Ovary (tissue), 9 donors: ENCODE results near the gene VPS37D. TPM values are rescaled to one million over a fixed set of nuclear protein-coding genes. Genes with fewer than 3 reads are reported as not detected.

ENCODE experiments used
- DNase-seq, 5 donors: peaks; one replicate each; pipeline ENCODE4 v3.0.0-alpha.2; 2019 to 2020
- H3K27ac ChIP-seq, 2 donors: fragments of 200-600 bp; one replicate each; pipeline versions ENCODE4 v1.5.1 to v1.8.0; 2019 to 2022
- H3K27me3 ChIP-seq: fragments of 200-600 bp; one replicate; pipeline ENCODE4 v1.8.0; 2022
- H3K36me3 ChIP-seq: fragments of 200-600 bp; sonication (generic); one replicate; pipeline ENCODE4 v1.5.1; 2019
- H3K4me1 ChIP-seq: one replicate; pipeline ENCODE4 v1.8.1; 2013; ENCODE audit warnings: mild to moderate bottlenecking, moderate library complexity; ENCODE audit not compliant: insufficient read depth
- H3K4me3 ChIP-seq: fragments of 200-600 bp; sonication (generic); one replicate; pipeline ENCODE4 v1.5.1; 2017
- H3K9me3 ChIP-seq, 2 donors: fragments of 200-600 bp in 1 of 2; sonication (generic) in 1 of 2; one replicate each; pipeline versions ENCODE4 v1.5.1 to v1.8.1; 2013 to 2019; ENCODE audit warnings: mild to moderate bottlenecking in 1 of 2, moderate library complexity in 1 of 2
- CTCF ChIP-seq, 3 donors: fragments of 450-650 bp in 2 of 3; fragments of 200-600 bp in 1 of 3; IDR thresholded peaks; one replicate each; pipeline versions ENCODE4 v1.5.1 to v1.8.0; 2016 to 2022; ENCODE audit warnings: antibody characterized with exemption in 3 of 3, mild to moderate bottlenecking in 1 of 3
- EP300 ChIP-seq: sonication (generic); formaldehyde crosslinking; IDR thresholded peaks from one replicate; pipeline ENCODE4 v1.6.1; 2017; ENCODE audit warnings: antibody characterized with exemption
- POLR2A ChIP-seq: fragments of 450-650 bp; IDR thresholded peaks from one replicate; pipeline ENCODE4 v1.6.1; 2017; ENCODE audit warnings: antibody characterized with exemption, mild to moderate bottlenecking, moderate library complexity
- WGBS, 3 donors: extraction: QIAGEN DNeasy Blood & Tissue Kit in 1 of 3; methylation state at CpG; one replicate each; pipeline versions ENCODE4 v1.1.5 to v1.1.7; 2013 to 2017; 5-methylcytosine and 5-hydroxymethylcytosine counted together
- intact Hi-C, 4 donors: fragments of 100-400 bp; cut with DNase I; formaldehyde crosslinking; loops; one replicate each; pipeline versions ENCODE4 v1.11.0 to v1.15.1; 2022 to 2023
- polyA plus RNA-seq, 2 donors: library from polyadenylated mRNA; stranded (reverse); fragments of 200-250 nt in 1 of 2; fragments of 350-450 nt in 1 of 2; fragmentation: Illumina TruSeq in 1 of 2; extraction: RNeasy Lipid Tissue Mini Kit (QIAGEN cat#74804) in 1 of 2; gene quantifications; one replicate each; pipeline ENCODE4 v1.2.3, GENCODE V29; 2013 to 2014
- total RNA-seq, 7 donors: library from RNA; depleted of rRNA in 2 of 7; stranded (reverse); fragments of >200 nt in 2 of 7; fragmentation: NEBNext Ultra II Directional in 3 of 7; extraction: Animal tissue kit (Norgen Biotek cat#: 25700) in 3 of 7; gene quantifications; one replicate each; pipeline versions ENCODE4 v1.1.0 to v1.2.4, GENCODE V29; 2016 to 2023
- donor health status: DM: no; HTN: no; CAD: no; lungs with moderate emphysema.
- donor health status: DM: no; HTN: no; CAD: no.
- donor health status: Bipolar disorder and iron deficiency.
- donor health status: DM: yes; HTN: yes; CAD: no.
- donor health status: DM: no; HTN: no; CAD: no.
- donor health status: DM: yes; HTN: yes; CAD: no.

Gene VPS37D
- total and polyA plus RNA-seq, 9 donors, result 0.28 to 8.8 (median 6.1) TPM

DNA sequence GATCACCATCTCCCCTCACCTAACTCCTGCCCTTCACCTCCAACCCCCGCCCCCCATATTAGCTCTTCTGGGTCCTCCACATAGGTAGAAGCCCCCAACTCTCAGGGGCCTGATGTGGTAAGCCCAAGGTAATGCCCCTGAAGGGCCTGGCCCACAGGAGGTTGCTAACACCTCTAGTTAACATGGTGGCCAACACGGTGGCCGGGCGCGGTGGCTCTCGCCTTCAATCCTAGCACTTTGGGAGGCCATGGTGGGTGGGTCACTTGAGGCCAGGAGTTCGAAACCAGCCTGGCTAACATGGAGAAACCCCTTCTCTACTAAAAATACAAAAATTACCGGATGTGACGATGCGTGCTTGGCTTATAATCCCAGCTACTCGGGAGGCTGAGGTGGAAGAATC, 42.4 kb upstream of the VPS37D start:
- Histone ChIP-seq H3K27ac (no peak overlapping the region), H3K4me3 (no peak overlapping the region), H3K27me3 (no peaks in the 10 kb centered on the region), H3K36me3 (no peaks in the 10 kb centered on the region), H3K9me3 (no peaks in the 10 kb centered on the region), H3K4me1 (peaks cover 13% of the 10 kb centered on the region)
- 92 to 95% (median 94%) methylated on average over 11 of the region's 11 CpGs for WGBS, 3 donors
- no peak for DNase-seq
- TF ChIP-seq POLR2A, result no peak
- no peak for TF ChIP-seq EP300
- TF ChIP-seq CTCF (IDR thresholded peaks at IDR 0.05), result no peak
- intact Hi-C loops, result no loop called here

GRCh38 chr7:73626814-73627213, 40.8 kb upstream of the VPS37D start:
- H3K4me1 ChIP-seq, result peaks cover 13% of the 10 kb centered on the region
- TF ChIP-seq POLR2A, result no peak
- no peak for TF ChIP-seq EP300
- no peak for TF ChIP-seq CTCF (IDR thresholded peaks at IDR 0.05)
- H3K27me3 ChIP-seq, result no peaks in the 10 kb centered on the region
- no peak overlapping the region for H3K27ac ChIP-seq
- H3K36me3 ChIP-seq, result no peaks in the 10 kb centered on the region
- no peak overlapping the region for H3K4me3 ChIP-seq
- DNase-seq, result no peak
- intact Hi-C loops, result no loop called here
- no peaks in the 10 kb centered on the region for H3K9me3 ChIP-seq
- whole genome bisulfite sequencing, 3 donors, result 26 to 29% (median 27%) methylated on average over 3 of the region's 3 CpGs

DNA sequence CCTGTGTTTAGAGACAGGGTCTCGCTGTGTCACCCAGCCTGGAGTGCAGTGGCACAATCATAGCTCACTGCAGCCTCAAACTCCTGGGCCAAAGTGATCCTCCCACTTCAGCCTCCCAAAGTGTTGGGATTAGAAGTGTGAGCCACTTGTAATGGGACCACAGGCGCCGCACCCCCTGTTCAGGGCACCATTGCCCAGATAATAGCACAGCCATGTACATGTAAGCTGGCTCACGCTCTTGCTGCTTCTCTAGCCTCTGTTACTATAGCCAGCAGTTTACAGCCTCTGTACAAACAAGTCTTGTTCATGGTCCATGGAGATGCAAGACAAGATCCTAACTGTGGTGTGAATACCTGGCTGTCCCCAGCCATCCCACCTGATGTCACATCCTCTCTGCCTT, 39.1 kb upstream of the VPS37D start:
- DNase-seq, result no peak
- no peak for TF ChIP-seq EP300
- no peak for TF ChIP-seq POLR2A
- no peak for TF ChIP-seq CTCF (IDR thresholded peaks at IDR 0.05)
- WGBS, 3 donors, result 79 to 94% (median 82%) methylated on average over 4 of the region's 4 CpGs
- H3K27ac ChIP-seq, result no peak overlapping the region
- intact Hi-C loops, result no loop called here
- no peak overlapping the region for H3K4me3 ChIP-seq
- peaks cover 4% of the 10 kb centered on the region for H3K4me1 ChIP-seq
- no peaks in the 10 kb centered on the region for H3K27me3 ChIP-seq
- H3K9me3 ChIP-seq, result no peaks in the 10 kb centered on the region
- H3K36me3 ChIP-seq, result no peaks in the 10 kb centered on the region

DNA sequence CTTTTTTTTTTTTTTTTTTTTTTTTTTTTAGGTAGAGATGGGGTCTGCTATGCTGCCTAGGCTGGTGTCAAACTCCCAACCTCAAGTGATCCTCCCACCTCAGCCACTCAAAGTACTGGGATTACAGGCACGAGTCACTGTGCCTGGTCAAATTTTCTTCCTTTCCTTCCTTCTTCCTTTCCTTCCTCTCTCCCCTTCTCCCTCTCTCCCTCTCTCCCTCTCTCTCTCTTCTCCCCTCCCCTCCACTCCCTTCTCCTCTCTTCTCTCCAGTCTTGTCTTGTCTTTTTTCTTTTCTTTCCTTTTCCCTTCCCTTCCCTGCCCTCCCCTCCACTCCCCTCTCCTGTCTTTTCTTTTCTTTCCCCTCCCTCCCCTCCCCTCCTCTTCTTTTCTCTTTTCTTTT, 36.1 kb upstream of the VPS37D start:
- 13 to 24% (median 13%) methylated on average over 1 of the region's 1 CpG for WGBS, 3 donors
- intact Hi-C loops, result no loop called here
- no peaks in the 10 kb centered on the region for H3K4me1 ChIP-seq
- H3K36me3 ChIP-seq, result no peaks in the 10 kb centered on the region
- TF ChIP-seq POLR2A (no peak), EP300 (no peak), CTCF (IDR thresholded peaks at IDR 0.05) (no peak)
- no peaks in the 10 kb centered on the region for H3K9me3 ChIP-seq
- H3K4me3 ChIP-seq, result no peak overlapping the region
- no peaks in the 10 kb centered on the region for H3K27me3 ChIP-seq
- no peak overlapping the region for H3K27ac ChIP-seq
- no peak for DNase-seq

GRCh38 chr7:73633323-73633722, 34.3 kb upstream of the VPS37D start:
- intact Hi-C loops, result no loop called here
- H3K4me3 ChIP-seq, result no peak overlapping the region
- no peaks in the 10 kb centered on the region for H3K36me3 ChIP-seq
- H3K27me3 ChIP-seq, result no peaks in the 10 kb centered on the region
- H3K27ac ChIP-seq, result no peak overlapping the region
- no peak for DNase-seq
- H3K4me1 ChIP-seq, result no peaks in the 10 kb centered on the region
- no peak for TF ChIP-seq EP300
- TF ChIP-seq POLR2A, result no peak
- TF ChIP-seq CTCF (IDR thresholded peaks at IDR 0.05), result no peak
- 85 to 88% (median 87%) methylated on average over 7 of the region's 7 CpGs for WGBS, 3 donors
- no peaks in the 10 kb centered on the region for H3K9me3 ChIP-seq
